ENCODE results near the gene GPC6.

GPC6 gene

GRCh38 chr13:93680329-93680728 is 453.7 kb downstream of the GPC6 start:
- no peaks in the 10 kb centered on the region for H3K9me3 ChIP-seq (ENCODE audit: insufficient read depth, low read depth, low read length)
- no CpG with 5 or more reads among the region's 2 CpGs for WGBS (ENCODE audit: extremely low coverage, insufficient coverage, insufficient read length)
- H3K4me3 ChIP-seq (ENCODE audit: low read depth, low read length), result no peak overlapping the region
- no peak overlapping the region for H3K4ac ChIP-seq (ENCODE audit: low read depth, low read length)
- no peak overlapping the region for H4K8ac ChIP-seq (ENCODE audit: low read depth, low read length)
- no peak overlapping the region for H3K18ac ChIP-seq (ENCODE audit: low read length)
- no peak overlapping the region for H2BK12ac ChIP-seq (ENCODE audit: low read length)
- H3K36me3 ChIP-seq (ENCODE audit: control insufficient read depth in 1 of 2, insufficient read depth in 2 of 2, low read length in 2 of 2), result no peaks in the 10 kb centered on the region
- no peak overlapping the region for H4K12ac ChIP-seq (ENCODE audit: low read depth, low read length)
- no peaks in the 10 kb centered on the region for H3K79me1 ChIP-seq (ENCODE audit: low read length)
- H3K79me2 ChIP-seq (ENCODE audit: control insufficient read depth, insufficient read depth, low read length, poor library complexity), result no peaks in the 10 kb centered on the region
- no peak overlapping the region for H3K9ac ChIP-seq (ENCODE audit: low read length)
- H2AFZ ChIP-seq (ENCODE audit: insufficient read depth, low read length, poor library complexity), result no peak overlapping the region
- DNase-seq, result no peak
- H3K27ac ChIP-seq (ENCODE audit: low read depth, low read length), result no peak overlapping the region
- no peaks in the 10 kb centered on the region for H3K27me3 ChIP-seq (ENCODE audit: insufficient read depth, low read length)
- no peak overlapping the region for H3K23ac ChIP-seq (ENCODE audit: low read length)
- no peak overlapping the region for H3K4me2 ChIP-seq (ENCODE audit: low read length)
- no peak overlapping the region for H2BK120ac ChIP-seq (ENCODE audit: insufficient read depth, low read length, poor library complexity)
- no peak overlapping the region for H3K14ac ChIP-seq (ENCODE audit: low read length)
- no peak overlapping the region for H4K91ac ChIP-seq (ENCODE audit: low read depth, low read length)
- no peak overlapping the region for H2BK5ac ChIP-seq (ENCODE audit: low read depth, low read length, poor library complexity)
- no peak overlapping the region for H2AK5ac ChIP-seq (ENCODE audit: low read length)
- peaks cover 0 to 1% of the 10 kb centered on the region in 2 experiments for H3K4me1 ChIP-seq (ENCODE audit: control insufficient read depth in 1 of 2, insufficient read depth in 2 of 2, low read length in 2 of 2)

- Histone ChIP-seq H4K8ac (ENCODE audit: low read depth, low read length) (no peak overlapping the region), H3K27ac (ENCODE audit: low read depth, low read length) (no peak overlapping the region), H3K79me1 (ENCODE audit: low read length) (no peaks in the 10 kb centered on the region), H2BK120ac (ENCODE audit: insufficient read depth, low read length, poor library complexity) (no peak overlapping the region), H3K18ac (ENCODE audit: low read length) (no peak overlapping the region), H3K4me1 (ENCODE audit: control insufficient read depth in 1 of 2, insufficient read depth in 2 of 2, low read length in 2 of 2) (no peaks in the 10 kb centered on the region), H2AK5ac (ENCODE audit: low read length) (no peak overlapping the region), H3K4me3 (ENCODE audit: low read depth, low read length) (no peak overlapping the region), H3K14ac (ENCODE audit: low read length) (no peak overlapping the region), H3K4me2 (ENCODE audit: low read length) (no peak overlapping the region), H2AFZ (ENCODE audit: insufficient read depth, low read length, poor library complexity) (no peak overlapping the region), H3K9ac (ENCODE audit: low read length) (no peak overlapping the region), H3K4ac (ENCODE audit: low read depth, low read length) (no peak overlapping the region), H4K91ac (ENCODE audit: low read depth, low read length) (no peak overlapping the region), H3K36me3 (ENCODE audit: control insufficient read depth in 1 of 2, insufficient read depth in 2 of 2, low read length in 2 of 2) (no peaks in the 10 kb centered on the region), H4K12ac (ENCODE audit: low read depth, low read length) (no peak overlapping the region), H3K79me2 (ENCODE audit: control insufficient read depth, insufficient read depth, low read length, poor library complexity) (no peaks in the 10 kb centered on the region), H2BK12ac (ENCODE audit: low read length) (no peak overlapping the region), H3K23ac (ENCODE audit: low read length) (no peak overlapping the region), H3K9me3 (ENCODE audit: insufficient read depth, low read depth, low read length) (no peaks in the 10 kb centered on the region), H3K27me3 (ENCODE audit: insufficient read depth, low read length) (no peaks in the 10 kb centered on the region), H2BK5ac (ENCODE audit: low read depth, low read length, poor library complexity) (no peak overlapping the region)
- DNase-seq, result no peak
- WGBS (ENCODE audit: extremely low coverage, insufficient coverage, insufficient read length), result no CpG with 5 or more reads among the region's 1 CpG
Measured at GRCh38 chr13:93685900-93686299, 459.3 kb downstream of the GPC6 start.

- H4K91ac ChIP-seq (ENCODE audit: low read depth, low read length), result no peak overlapping the region
- H3K9me3 ChIP-seq (ENCODE audit: insufficient read depth, low read depth, low read length), result no peaks in the 10 kb centered on the region
- no peak overlapping the region for H3K4ac ChIP-seq (ENCODE audit: low read depth, low read length)
- no peak overlapping the region for H2AK5ac ChIP-seq (ENCODE audit: low read length)
- no peak overlapping the region for H3K9ac ChIP-seq (ENCODE audit: low read length)
- H2BK120ac ChIP-seq (ENCODE audit: insufficient read depth, low read length, poor library complexity), result no peak overlapping the region
- H3K23ac ChIP-seq (ENCODE audit: low read length), result no peak overlapping the region
- H4K12ac ChIP-seq (ENCODE audit: low read depth, low read length), result no peak overlapping the region
- no peak overlapping the region for H3K4me3 ChIP-seq (ENCODE audit: low read depth, low read length)
- H3K79me2 ChIP-seq (ENCODE audit: control insufficient read depth, insufficient read depth, low read length, poor library complexity), result no peaks in the 10 kb centered on the region
- no peak overlapping the region for H2AFZ ChIP-seq (ENCODE audit: insufficient read depth, low read length, poor library complexity)
- H2BK5ac ChIP-seq (ENCODE audit: low read depth, low read length, poor library complexity), result no peak overlapping the region
- no peaks in the 10 kb centered on the region for H3K27me3 ChIP-seq (ENCODE audit: insufficient read depth, low read length)
- H3K79me1 ChIP-seq (ENCODE audit: low read length), result no peaks in the 10 kb centered on the region
- H3K36me3 ChIP-seq (ENCODE audit: control insufficient read depth in 1 of 2, insufficient read depth in 2 of 2, low read length in 2 of 2), result no peaks in the 10 kb centered on the region
- H3K4me2 ChIP-seq (ENCODE audit: low read length), result no peak overlapping the region
- no peak overlapping the region for H3K18ac ChIP-seq (ENCODE audit: low read length)
- no peak for DNase-seq
- no peak overlapping the region for H3K14ac ChIP-seq (ENCODE audit: low read length)
- H3K27ac ChIP-seq (ENCODE audit: low read depth, low read length), result no peak overlapping the region
- H4K8ac ChIP-seq (ENCODE audit: low read depth, low read length), result no peak overlapping the region
- no peaks in the 10 kb centered on the region for H3K4me1 ChIP-seq (ENCODE audit: control insufficient read depth in 1 of 2, insufficient read depth in 2 of 2, low read length in 2 of 2)
- H2BK12ac ChIP-seq (ENCODE audit: low read length), result no peak overlapping the region
Measured at GRCh38 chr13:93686399-93686798, 459.8 kb downstream of the GPC6 start.

- Histone ChIP-seq H2AK5ac (ENCODE audit: low read length) (no peak overlapping the region), H3K9ac (ENCODE audit: low read length) (no peak overlapping the region), H3K27me3 (ENCODE audit: insufficient read depth, low read length) (no peaks in the 10 kb centered on the region), H2BK12ac (ENCODE audit: low read length) (no peak overlapping the region), H3K4ac (ENCODE audit: low read depth, low read length) (no peak overlapping the region), H4K8ac (ENCODE audit: low read depth, low read length) (no peak overlapping the region), H3K4me2 (ENCODE audit: low read length) (no peak overlapping the region), H4K12ac (ENCODE audit: low read depth, low read length) (no peak overlapping the region), H3K4me1 (ENCODE audit: control insufficient read depth in 1 of 2, insufficient read depth in 2 of 2, low read length in 2 of 2) (no peaks in the 10 kb centered on the region), H3K36me3 (ENCODE audit: control insufficient read depth in 1 of 2, insufficient read depth in 2 of 2, low read length in 2 of 2) (no peaks in the 10 kb centered on the region), H4K91ac (ENCODE audit: low read depth, low read length) (no peak overlapping the region), H3K79me2 (ENCODE audit: control insufficient read depth, insufficient read depth, low read length, poor library complexity) (no peaks in the 10 kb centered on the region), H3K9me3 (ENCODE audit: insufficient read depth, low read depth, low read length) (no peaks in the 10 kb centered on the region), H3K27ac (ENCODE audit: low read depth, low read length) (no peak overlapping the region), H3K18ac (ENCODE audit: low read length) (no peak overlapping the region), H2BK5ac (ENCODE audit: low read depth, low read length, poor library complexity) (no peak overlapping the region), H2BK120ac (ENCODE audit: insufficient read depth, low read length, poor library complexity) (no peak overlapping the region), H2AFZ (ENCODE audit: insufficient read depth, low read length, poor library complexity) (no peak overlapping the region), H3K4me3 (ENCODE audit: low read depth, low read length) (no peak overlapping the region), H3K79me1 (ENCODE audit: low read length) (no peaks in the 10 kb centered on the region), H3K23ac (ENCODE audit: low read length) (no peak overlapping the region), H3K14ac (ENCODE audit: low read length) (no peak overlapping the region)
- DNase-seq, result no peak
Measured at GRCh38 chr13:93687261-93687660, 460.7 kb downstream of the GPC6 start.

GRCh38 chr13:93689333-93689732 is 462.7 kb downstream of the GPC6 start:
- Histone ChIP-seq H4K12ac (ENCODE audit: low read depth, low read length) (no peak overlapping the region), H3K4me3 (ENCODE audit: low read depth, low read length) (no peak overlapping the region), H3K23ac (ENCODE audit: low read length) (no peak overlapping the region), H2BK12ac (ENCODE audit: low read length) (no peak overlapping the region), H3K27me3 (ENCODE audit: insufficient read depth, low read length) (no peaks in the 10 kb centered on the region), H3K27ac (ENCODE audit: low read depth, low read length) (no peak overlapping the region), H3K79me2 (ENCODE audit: control insufficient read depth, insufficient read depth, low read length, poor library complexity) (no peaks in the 10 kb centered on the region), H3K79me1 (ENCODE audit: low read length) (no peaks in the 10 kb centered on the region), H3K18ac (ENCODE audit: low read length) (no peak overlapping the region), H2AK5ac (ENCODE audit: low read length) (no peak overlapping the region), H3K4ac (ENCODE audit: low read depth, low read length) (no peak overlapping the region), H2AFZ (ENCODE audit: insufficient read depth, low read length, poor library complexity) (no peak overlapping the region), H2BK120ac (ENCODE audit: insufficient read depth, low read length, poor library complexity) (no peak overlapping the region), H3K14ac (ENCODE audit: low read length) (no peak overlapping the region), H4K8ac (ENCODE audit: low read depth, low read length) (no peak overlapping the region), H2BK5ac (ENCODE audit: low read depth, low read length, poor library complexity) (no peak overlapping the region), H3K36me3 (ENCODE audit: control insufficient read depth in 1 of 2, insufficient read depth in 2 of 2, low read length in 2 of 2) (no peaks in the 10 kb centered on the region), H3K4me1 (ENCODE audit: control insufficient read depth in 1 of 2, insufficient read depth in 2 of 2, low read length in 2 of 2) (no peaks in the 10 kb centered on the region), H4K91ac (ENCODE audit: low read depth, low read length) (no peak overlapping the region), H3K4me2 (ENCODE audit: low read length) (no peak overlapping the region), H3K9ac (ENCODE audit: low read length) (no peak overlapping the region), H3K9me3 (ENCODE audit: insufficient read depth, low read depth, low read length) (no peaks in the 10 kb centered on the region)
- no peak for DNase-seq
